Spinal cord (tissue), 4 donors: Measurements from ENCODE around the gene ZBTB44. TPM values are rescaled to one million over a fixed set of nuclear protein-coding genes. Genes with fewer than 3 reads are reported as not detected.

Source experiments
- polyA plus RNA-seq, 2 donors: library from polyadenylated mRNA; unstranded; fragments of 120-200 nt; gene quantifications; one replicate each; pipeline ENCODE4 v1.2.1, GENCODE V29; 2013; ENCODE audit not compliant: insufficient read length in 2 of 2
- small RNA-seq: library from RNA; depleted of rRNA; stranded (forward); fragments of <200 nt; gene quantifications from one replicate; pipeline ENCODE3, GENCODE V24; 2014; ENCODE audit warnings: low replicate concordance
- total RNA-seq, 2 donors: library from RNA; depleted of rRNA in 1 of 2; stranded (reverse); fragments of 120-200 nt in 1 of 2; fragments of >200 nt in 1 of 2; gene quantifications; one replicate each; pipeline versions ENCODE4 v1.2.3 to v1.2.4, GENCODE V29; 2013 to 2014

Gene ZBTB44
- total and polyA plus RNA-seq, 4 donors, result 17.8 to 56.7 (median 29.0) TPM

Small RNA genes within 50 kb of the gene (small RNA-seq; reads per million reads assigned to genes)
- gene RN7SL778P, result not detected

Other genes with a start within 250 kb of the ZBTB44 start
- 100 to 1,000 TPM; 440 to 457 TPM for gene APLP2, start 245.0 kb downstream of the ZBTB44 start, total RNA-seq
- 100 to 1,000 TPM; 468 to 479 TPM for gene APLP2, start 245.0 kb downstream of the ZBTB44 start, polyA plus RNA-seq
- gene ST14, start 155.1 kb downstream of the ZBTB44 start, total RNA-seq, result under 1 TPM; 0.89 to 0.99 TPM
- 1 to 10 TPM; 1.6 to 2.8 TPM for gene ST14, start 155.1 kb downstream of the ZBTB44 start, polyA plus RNA-seq
- gene ADAMTS8, start 113.7 kb upstream of the ZBTB44 start, total RNA-seq, result 1 to 10 TPM; 1.7 to 2.5 TPM
- gene ADAMTS8, start 113.7 kb upstream of the ZBTB44 start, polyA plus RNA-seq, result 1 to 10 TPM; 3.0 to 4.5 TPM
- gene ADAMTS15, start 133.7 kb upstream of the ZBTB44 start, total RNA-seq, result 10 to 100 TPM; 14.0 to 30.4 TPM
- 10 to 100 TPM in 1 of 2 donors, 1 to 10 TPM in 1; 9.7 to 13.5 TPM for gene ADAMTS15, start 133.7 kb upstream of the ZBTB44 start, polyA plus RNA-seq